ENCODE results near the gene TECPR2. TPM values are rescaled to one million over a fixed set of nuclear protein-coding genes. Genes with fewer than 3 reads are reported as not detected.
A peak's percentile ranks its signal among the peaks of the same experiment; 100 is the strongest.

TECPR2 gene
- total and polyA plus RNA-seq, 2 of the 13 experiments (the other 11 are each of a cell fraction or from before 2014, with no cell fraction given), result 3.5 to 5.7 TPM

DNA sequence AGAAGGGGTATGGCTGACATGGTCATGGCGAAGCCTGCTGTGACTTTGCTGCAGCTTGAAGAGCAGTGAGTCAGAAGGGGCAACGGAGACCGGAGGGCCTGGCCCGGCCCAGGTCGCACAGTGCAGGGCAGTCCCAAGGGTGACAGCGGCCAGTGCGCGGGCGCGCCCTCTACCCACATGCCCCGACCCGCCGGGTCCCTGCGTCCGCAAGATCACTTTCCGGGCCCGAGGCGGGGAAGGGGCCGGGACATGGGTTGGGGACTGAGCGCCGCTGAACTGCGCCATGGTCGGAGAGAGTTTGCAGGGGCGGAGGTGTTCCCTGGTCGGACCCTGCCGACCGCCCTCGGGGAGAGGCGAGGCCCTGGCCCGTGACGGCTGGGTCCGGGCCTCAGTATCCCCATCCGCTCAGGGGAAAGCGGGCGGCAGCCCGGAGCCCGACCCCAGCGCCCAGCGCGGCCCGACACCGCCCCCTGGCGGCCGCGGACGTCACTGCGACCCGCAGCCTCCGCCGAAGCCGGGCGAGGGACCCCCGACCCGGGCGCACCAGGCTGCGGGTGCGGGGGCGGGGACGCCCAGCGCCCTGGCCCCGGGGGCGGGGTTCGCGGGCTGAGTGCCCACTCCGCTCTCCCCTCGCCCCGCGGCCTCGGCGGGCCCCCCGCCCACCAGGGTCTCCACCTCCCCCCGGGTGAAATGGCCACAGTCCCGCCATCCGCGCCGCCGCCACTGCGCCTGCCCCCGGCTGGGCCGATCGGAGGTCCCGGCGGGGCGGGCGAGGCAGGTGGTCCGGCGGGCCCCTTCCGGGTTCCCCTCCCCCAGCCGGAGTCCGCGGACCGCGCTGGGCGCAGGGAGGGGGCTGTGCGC lies 154.0 kb downstream of the TECPR2 start (continued):
- TF ChIP-seq NR1H2 (CRISPR knock-in tag; IDR thresholded peaks at IDR 0.05; ENCODE audit: borderline replicate concordance, low read depth), result no peak
- no peak for TF ChIP-seq ZNF207 (IDR thresholded peaks at IDR 0.05; ENCODE audit: borderline replicate concordance)
- TF ChIP-seq ZNF235 (CRISPR knock-in tag; IDR thresholded peaks at IDR 0.05; ENCODE audit: borderline replicate concordance), result no peak
- TF ChIP-seq RBM39 (IDR thresholded peaks at IDR 0.05; ENCODE audit: low read depth, low read length, poor library complexity, severe bottlenecking), result no peak
- no peak for TF ChIP-seq ZBTB37 (CRISPR knock-in tag; IDR thresholded peaks at IDR 0.05)
- 0 out of 2 replicates have a peak, but pooled peaks have one; percentile 31 for TF ChIP-seq ZNF337 (CRISPR knock-in tag; IDR thresholded peaks at IDR 0.05; ENCODE audit: borderline replicate concordance, low read depth)
- TF ChIP-seq MAFK (conservative IDR thresholded peaks at IDR 0.05 in 1 of 2, IDR thresholded peaks at IDR 0.05 in 1 of 2; ENCODE audit: low read length in 2 of 2), result no peak
- TF ChIP-seq TFDP1 (CRISPR knock-in tag; IDR thresholded peaks at IDR 0.05; ENCODE audit: borderline replicate concordance), result peak; percentile 59; the same call in 1 of the 2 replicates
- TF ChIP-seq STAT5B (CRISPR knock-in tag; IDR thresholded peaks at IDR 0.05), result no peak
- TF ChIP-seq PRDM4 (CRISPR knock-in tag; IDR thresholded peaks at IDR 0.05; ENCODE audit: borderline replicate concordance), result no peak
- TF ChIP-seq ZSCAN30 (CRISPR knock-in tag; IDR thresholded peaks at IDR 0.05), result no peak
- no peak for TF ChIP-seq CENPX (CRISPR knock-in tag; IDR thresholded peaks at IDR 0.05)
- no peak for TF ChIP-seq MIER3 (CRISPR knock-in tag; IDR thresholded peaks at IDR 0.05; ENCODE audit: borderline replicate concordance)
- 0 out of 2 replicates have a peak, but pooled peaks have one; percentile 41 for TF ChIP-seq ZNF263 (CRISPR knock-in tag; IDR thresholded peaks at IDR 0.05)
- peak; percentile 79; the same call in 1 of the 2 replicates for TF ChIP-seq ZBTB7B (CRISPR knock-in tag; IDR thresholded peaks at IDR 0.05)
- TF ChIP-seq JUN (CRISPR knock-in tag; IDR thresholded peaks at IDR 0.05), result no peak; the same call in 1 of the 2 replicates
- TF ChIP-seq TCF7L2 (IDR thresholded peaks at IDR 0.05; ENCODE audit: low read depth, low read length), result no peak
- TF ChIP-seq HMG20A (CRISPR knock-in tag; IDR thresholded peaks at IDR 0.05; ENCODE audit: borderline replicate concordance), result no peak
- no peak for TF ChIP-seq ZNF7 (CRISPR knock-in tag; IDR thresholded peaks at IDR 0.05)
- TF ChIP-seq ZFP1 (CRISPR knock-in tag; IDR thresholded peaks at IDR 0.05), result no peak
- TF ChIP-seq ZNF644 (CRISPR knock-in tag; IDR thresholded peaks at IDR 0.05; ENCODE audit: low read depth), result no peak
- TF ChIP-seq NFRKB (IDR thresholded peaks at IDR 0.05), result no peak
- TF ChIP-seq TGIF2 (CRISPR knock-in tag; IDR thresholded peaks at IDR 0.05), result no peak
- peak; percentile 74; the same call in 1 of the 2 replicates for TF ChIP-seq MYC (CRISPR knock-in tag; IDR thresholded peaks at IDR 0.05; ENCODE audit: borderline replicate concordance)
- TF ChIP-seq ZNF740 (CRISPR knock-in tag; IDR thresholded peaks at IDR 0.05), result no peak
- TF ChIP-seq PITX1 (CRISPR knock-in tag; IDR thresholded peaks at IDR 0.05), result peak; percentile 63
- peak; percentile 83; the same call in 1 of the 2 replicates for TF ChIP-seq ZNF547 (CRISPR knock-in tag; IDR thresholded peaks at IDR 0.05)
